ENCODE data around the gene CNTNAP2. TPM values are rescaled to one million over a fixed set of nuclear protein-coding genes. Genes with fewer than 3 reads are reported as not detected.

CNTNAP2 gene
- total and polyA plus RNA-seq, 2 of the 8 experiments (the other 6 are each of a cell fraction or from before 2014, with no cell fraction given): 27.9 to 71.0 TPM

DNA sequence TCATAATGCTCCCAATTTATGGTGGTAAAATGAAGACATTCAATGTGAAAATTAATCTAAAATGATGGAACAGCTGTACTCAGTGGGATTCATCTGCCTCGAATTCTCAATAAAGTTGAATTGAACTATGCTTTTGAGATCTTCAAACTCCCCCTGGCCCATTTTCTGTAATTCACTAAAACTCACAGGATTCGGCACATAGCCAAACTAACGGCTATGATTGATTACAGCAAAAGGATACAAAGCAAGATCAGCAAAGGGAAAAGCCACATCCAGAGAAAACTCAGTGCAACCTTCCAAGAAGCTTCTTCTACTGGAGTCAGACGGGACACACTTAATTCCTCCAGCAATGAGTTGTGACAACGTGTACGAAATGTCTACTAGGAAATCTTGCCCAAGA lies 307.5 kb downstream of the CNTNAP2 start (continued):
- TF ChIP-seq, protein P1, sequence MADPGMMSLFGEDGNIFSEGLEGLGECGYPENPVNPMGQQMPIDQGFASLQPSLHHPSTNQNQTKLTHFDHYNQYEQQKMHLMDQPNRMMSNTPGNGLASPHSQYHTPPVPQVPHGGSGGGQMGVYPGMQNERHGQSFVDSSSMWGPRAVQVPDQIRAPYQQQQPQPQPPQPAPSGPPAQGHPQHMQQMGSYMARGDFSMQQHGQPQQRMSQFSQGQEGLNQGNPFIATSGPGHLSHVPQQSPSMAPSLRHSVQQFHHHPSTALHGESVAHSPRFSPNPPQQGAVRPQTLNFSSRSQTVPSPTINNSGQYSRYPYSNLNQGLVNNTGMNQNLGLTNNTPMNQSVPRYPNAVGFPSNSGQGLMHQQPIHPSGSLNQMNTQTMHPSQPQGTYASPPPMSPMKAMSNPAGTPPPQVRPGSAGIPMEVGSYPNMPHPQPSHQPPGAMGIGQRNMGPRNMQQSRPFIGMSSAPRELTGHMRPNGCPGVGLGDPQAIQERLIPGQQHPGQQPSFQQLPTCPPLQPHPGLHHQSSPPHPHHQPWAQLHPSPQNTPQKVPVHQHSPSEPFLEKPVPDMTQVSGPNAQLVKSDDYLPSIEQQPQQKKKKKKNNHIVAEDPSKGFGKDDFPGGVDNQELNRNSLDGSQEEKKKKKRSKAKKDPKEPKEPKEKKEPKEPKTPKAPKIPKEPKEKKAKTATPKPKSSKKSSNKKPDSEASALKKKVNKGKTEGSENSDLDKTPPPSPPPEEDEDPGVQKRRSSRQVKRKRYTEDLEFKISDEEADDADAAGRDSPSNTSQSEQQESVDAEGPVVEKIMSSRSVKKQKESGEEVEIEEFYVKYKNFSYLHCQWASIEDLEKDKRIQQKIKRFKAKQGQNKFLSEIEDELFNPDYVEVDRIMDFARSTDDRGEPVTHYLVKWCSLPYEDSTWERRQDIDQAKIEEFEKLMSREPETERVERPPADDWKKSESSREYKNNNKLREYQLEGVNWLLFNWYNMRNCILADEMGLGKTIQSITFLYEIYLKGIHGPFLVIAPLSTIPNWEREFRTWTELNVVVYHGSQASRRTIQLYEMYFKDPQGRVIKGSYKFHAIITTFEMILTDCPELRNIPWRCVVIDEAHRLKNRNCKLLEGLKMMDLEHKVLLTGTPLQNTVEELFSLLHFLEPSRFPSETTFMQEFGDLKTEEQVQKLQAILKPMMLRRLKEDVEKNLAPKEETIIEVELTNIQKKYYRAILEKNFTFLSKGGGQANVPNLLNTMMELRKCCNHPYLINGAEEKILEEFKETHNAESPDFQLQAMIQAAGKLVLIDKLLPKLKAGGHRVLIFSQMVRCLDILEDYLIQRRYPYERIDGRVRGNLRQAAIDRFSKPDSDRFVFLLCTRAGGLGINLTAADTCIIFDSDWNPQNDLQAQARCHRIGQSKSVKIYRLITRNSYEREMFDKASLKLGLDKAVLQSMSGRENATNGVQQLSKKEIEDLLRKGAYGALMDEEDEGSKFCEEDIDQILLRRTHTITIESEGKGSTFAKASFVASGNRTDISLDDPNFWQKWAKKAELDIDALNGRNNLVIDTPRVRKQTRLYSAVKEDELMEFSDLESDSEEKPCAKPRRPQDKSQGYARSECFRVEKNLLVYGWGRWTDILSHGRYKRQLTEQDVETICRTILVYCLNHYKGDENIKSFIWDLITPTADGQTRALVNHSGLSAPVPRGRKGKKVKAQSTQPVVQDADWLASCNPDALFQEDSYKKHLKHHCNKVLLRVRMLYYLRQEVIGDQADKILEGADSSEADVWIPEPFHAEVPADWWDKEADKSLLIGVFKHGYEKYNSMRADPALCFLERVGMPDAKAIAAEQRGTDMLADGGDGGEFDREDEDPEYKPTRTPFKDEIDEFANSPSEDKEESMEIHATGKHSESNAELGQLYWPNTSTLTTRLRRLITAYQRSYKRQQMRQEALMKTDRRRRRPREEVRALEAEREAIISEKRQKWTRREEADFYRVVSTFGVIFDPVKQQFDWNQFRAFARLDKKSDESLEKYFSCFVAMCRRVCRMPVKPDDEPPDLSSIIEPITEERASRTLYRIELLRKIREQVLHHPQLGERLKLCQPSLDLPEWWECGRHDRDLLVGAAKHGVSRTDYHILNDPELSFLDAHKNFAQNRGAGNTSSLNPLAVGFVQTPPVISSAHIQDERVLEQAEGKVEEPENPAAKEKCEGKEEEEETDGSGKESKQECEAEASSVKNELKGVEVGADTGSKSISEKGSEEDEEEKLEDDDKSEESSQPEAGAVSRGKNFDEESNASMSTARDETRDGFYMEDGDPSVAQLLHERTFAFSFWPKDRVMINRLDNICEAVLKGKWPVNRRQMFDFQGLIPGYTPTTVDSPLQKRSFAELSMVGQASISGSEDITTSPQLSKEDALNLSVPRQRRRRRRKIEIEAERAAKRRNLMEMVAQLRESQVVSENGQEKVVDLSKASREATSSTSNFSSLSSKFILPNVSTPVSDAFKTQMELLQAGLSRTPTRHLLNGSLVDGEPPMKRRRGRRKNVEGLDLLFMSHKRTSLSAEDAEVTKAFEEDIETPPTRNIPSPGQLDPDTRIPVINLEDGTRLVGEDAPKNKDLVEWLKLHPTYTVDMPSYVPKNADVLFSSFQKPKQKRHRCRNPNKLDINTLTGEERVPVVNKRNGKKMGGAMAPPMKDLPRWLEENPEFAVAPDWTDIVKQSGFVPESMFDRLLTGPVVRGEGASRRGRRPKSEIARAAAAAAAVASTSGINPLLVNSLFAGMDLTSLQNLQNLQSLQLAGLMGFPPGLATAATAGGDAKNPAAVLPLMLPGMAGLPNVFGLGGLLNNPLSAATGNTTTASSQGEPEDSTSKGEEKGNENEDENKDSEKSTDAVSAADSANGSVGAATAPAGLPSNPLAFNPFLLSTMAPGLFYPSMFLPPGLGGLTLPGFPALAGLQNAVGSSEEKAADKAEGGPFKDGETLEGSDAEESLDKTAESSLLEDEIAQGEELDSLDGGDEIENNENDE (IDR thresholded peaks at IDR 0.05; ENCODE audit: insufficient replicate concordance, low read length): no peak
- TF ChIP-seq CBX5 (IDR thresholded peaks at IDR 0.05; ENCODE audit: low read depth, low read length): no peak
- TF ChIP-seq, protein P2, sequence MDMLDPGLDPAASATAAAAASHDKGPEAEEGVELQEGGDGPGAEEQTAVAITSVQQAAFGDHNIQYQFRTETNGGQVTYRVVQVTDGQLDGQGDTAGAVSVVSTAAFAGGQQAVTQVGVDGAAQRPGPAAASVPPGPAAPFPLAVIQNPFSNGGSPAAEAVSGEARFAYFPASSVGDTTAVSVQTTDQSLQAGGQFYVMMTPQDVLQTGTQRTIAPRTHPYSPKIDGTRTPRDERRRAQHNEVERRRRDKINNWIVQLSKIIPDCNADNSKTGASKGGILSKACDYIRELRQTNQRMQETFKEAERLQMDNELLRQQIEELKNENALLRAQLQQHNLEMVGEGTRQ (IDR thresholded peaks at IDR 0.05; ENCODE audit: low read length): no peak
- no peak for TF ChIP-seq CTBP2 (IDR thresholded peaks at IDR 0.05; ENCODE audit: borderline replicate concordance, insufficient read depth, insufficient read length, low read length)
- no peak for TF ChIP-seq POLR2AphosphoS5 (IDR thresholded peaks at IDR 0.05; ENCODE audit: low read depth, low read length)
- no peak for TF ChIP-seq SP2 (IDR thresholded peaks at IDR 0.05; ENCODE audit: low read length)
- no peak for TF ChIP-seq POU5F1 (IDR thresholded peaks at IDR 0.05; ENCODE audit: low read depth, low read length)
- TF ChIP-seq RNF2 (IDR thresholded peaks at IDR 0.05; ENCODE audit: borderline replicate concordance, low read depth, low read length, missing control alignments, poor library complexity, severe bottlenecking): no peak
- TF ChIP-seq BCL11A (IDR thresholded peaks at IDR 0.05; ENCODE audit: low read depth in 2 of 2, low read length in 2 of 2): no peak
- TF ChIP-seq SP1 (IDR thresholded peaks at IDR 0.05; ENCODE audit: low read depth, low read length): no peak
- no peak for TF ChIP-seq SP4 (IDR thresholded peaks at IDR 0.05; ENCODE audit: low read length)
